Hematopoietic multipotent progenitor cell treated with erythropoietin and hydrocortisone succinate and interleukin-3 and kit ligand, for 17 days (in vitro differentiated cells): ENCODE results near the gene STX11.

ENCODE experiments used
- DNase-seq: peaks from one replicate; pipeline ENCODE4 v3.0.0-alpha.2; 2015; ENCODE audit warnings: low spot score

Gene STX11

DNA sequence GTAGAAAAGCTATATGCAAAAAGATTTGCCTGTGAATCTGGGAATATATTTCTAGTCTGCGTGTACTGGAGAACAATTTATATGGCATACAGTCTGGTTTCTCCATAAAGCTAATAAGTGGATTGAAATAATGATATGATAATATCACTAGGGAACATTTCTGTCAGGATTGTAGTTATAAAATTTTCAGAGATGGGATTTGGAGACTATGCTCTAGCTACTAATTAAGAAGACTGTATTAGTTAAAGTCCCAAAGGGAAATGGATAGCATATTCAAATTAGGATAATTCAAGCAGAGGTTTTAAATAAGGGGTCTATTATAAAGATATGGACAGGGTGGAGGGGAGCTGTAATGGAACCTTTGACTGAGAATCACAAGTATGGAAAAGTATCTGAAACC is 7.2 kb upstream of the STX11 start:
- no peak for DNase-seq

DNA sequence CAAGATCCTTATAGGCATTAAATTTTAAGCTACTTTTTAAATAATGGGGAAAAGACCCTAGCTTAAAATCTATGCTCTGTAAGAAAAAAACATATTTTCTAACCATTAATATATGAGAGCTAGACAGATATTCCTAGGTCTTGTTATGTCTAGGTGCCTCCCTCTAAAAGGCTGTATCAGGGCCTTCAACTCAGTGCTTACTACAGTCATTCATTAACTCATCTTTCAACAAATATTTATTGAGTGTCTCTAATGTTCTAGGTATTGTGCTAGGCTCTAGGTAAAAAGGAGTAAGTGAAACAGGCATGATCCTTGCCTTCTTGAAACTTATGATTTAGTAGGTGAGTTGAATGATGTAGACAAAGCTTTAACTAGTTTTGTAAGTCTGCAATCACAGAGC is 6.4 kb upstream of the STX11 start:
- DNase-seq = no peak

DNA sequence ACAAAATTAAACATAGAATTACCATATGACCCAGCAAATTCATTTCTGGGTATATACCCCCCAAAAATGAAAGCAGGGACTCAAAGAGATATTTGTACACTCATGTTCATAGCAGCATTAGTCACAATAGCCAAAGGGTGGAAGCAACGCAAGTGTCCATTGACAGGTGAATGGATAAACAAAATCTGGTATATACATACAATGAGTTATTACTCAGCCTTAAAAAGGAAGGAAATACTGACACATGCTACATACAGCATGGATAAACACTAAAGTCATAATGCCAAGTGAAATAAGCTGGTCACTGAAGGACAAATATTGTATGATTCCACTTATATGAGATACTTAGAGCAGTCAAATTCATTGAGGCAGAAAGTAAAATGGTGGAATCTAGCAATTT is 5.3 kb upstream of the STX11 start:
- DNase-seq = no peak

DNA sequence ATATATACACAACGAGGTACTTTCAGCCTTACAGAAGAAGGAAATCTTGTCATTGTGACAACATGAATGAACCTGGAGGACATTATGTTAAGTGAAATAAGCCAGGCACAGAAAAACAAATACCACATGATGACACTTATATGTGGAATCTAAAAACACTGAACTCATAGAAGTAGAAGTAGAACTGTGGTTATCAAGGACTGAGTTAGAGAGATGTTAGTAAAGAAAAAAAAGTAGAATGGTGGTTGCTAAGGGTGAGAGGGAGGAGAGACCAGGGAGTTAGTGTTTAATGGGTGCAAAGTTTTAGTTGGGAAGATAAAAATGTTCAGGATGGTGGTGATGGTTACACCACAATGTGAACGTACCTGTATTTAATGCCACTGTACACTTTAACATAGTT is 4.8 kb upstream of the STX11 start:
- no peak for DNase-seq

DNA sequence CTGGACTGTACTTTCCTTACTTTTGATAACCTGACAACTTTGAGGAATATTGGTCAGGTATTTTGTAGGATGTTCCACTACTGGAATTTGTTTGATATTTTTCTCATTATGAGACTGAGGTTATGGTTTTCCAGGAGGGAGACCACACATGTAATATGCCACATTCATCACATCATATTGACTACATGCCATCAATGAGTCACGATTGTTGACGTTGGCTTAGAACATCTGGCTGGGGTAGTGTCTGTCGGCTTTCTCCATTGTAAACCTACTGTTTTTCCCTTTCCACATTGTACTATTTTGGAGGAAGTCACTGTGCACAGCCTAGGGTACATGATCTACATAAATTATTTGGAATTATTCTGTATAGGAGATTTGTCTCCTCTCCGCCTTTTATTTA is 1.4 kb upstream of the STX11 start:
- DNase-seq = no peak

DNA sequence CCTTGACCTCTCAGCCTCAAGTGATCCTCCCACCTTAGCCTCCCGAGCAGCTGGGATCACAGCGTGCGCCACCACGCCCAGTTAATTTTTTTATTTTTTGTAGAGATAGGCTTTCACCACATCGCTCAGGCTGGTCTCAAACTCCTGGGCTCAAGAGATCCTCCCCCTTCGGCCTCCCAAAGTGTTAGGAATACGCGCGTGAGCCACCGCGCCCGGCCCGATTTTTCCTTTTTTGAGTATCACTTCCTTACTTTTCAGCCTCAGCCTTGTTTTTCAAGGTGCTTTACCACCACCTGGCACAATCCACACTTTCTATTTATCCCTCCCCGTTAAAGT is 791 bp upstream of the STX11 start:
- no peak for DNase-seq

DNA sequence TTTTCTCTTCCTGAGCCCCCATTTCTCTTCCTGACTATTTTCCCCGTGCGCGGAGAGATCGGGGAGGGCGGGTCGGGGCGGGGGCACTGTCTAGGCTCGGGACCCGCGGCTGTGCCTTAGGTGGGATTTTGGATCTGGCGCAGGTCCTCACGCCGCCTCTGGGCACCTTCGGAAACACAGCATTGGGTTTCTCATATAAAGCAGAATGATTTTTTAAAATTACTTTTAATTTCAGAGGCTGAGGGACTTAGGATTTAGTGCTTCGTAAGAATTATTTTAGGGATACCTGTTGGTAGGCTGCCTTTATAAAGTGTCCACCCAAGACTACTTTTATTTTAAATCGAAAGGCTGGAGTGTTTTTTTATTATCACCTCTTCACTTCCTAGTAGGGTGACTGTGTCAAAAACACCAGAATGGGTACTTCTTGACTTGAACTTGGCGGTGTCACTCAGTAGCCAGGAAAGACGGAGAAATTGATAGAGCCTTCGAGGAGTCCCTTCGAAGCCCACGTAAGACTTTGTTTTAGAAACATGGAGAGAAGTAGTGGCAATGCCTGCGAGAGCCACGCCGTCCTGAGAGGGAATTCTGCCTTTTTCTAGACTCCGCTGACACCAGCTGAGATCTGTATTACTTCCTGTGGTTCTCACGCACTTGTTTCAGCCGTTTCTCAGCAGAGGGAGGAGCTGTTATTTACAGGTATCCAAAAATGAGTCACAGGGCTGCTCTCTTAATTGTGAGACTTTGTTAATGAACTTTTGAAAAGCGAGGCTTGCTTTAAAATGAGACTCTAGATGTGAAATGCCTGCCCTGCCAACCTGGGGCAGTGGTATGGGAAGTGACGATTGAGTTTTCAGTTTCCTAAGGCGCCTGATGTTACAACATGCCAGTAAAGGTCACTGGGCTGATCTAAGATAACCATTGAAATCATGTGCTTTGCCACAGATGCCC is 667 bp downstream of the STX11 start:
- DNase-seq = peak; percentile 19

DNA sequence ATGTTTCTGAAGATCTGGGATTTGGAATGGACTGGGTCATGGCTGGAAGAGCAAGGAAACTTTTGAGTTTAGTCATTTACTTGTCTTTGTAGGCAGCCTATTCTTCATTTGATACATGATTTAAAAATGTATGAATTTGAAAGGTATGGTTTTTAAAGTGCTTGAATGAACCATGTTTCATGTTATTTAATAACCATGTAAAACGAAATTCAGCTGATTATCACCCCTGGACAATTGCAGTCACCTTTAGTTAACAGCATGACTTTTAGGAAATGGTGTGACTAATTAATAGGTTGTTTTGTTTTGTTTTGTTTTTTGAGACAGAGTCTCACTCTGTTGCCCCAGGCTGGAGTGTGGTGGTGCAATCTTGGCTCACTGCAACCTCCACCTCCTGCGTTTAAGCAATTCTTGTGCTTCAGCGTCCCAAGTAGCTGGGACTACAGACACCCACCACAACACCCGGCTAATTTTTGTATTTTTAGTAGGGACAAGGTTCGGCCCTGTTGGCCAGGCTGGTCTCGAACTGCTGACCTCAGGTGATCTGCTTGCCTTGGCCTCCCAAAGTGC is 2.1 kb downstream of the STX11 start:
- DNase-seq = no peak

DNA sequence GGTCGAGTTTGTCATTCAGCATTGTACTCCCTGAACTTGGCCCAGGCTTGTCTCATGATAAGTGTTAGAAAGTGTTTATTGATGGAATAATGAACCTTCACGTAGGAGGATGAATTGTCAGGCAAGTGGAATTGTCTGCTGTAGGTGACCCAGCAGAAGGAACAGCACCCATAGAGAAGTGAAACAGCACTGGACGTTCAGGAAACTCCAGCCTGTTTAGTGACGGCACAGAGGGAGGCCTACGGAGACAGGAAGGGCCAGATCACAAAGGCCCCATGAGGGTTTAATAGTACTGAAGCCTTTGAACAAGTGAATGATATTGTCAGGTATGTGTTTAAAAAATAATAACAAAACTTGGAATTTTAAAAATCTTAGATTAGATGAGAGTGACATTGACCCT is 2.9 kb downstream of the STX11 start:
- no peak for DNase-seq

DNA sequence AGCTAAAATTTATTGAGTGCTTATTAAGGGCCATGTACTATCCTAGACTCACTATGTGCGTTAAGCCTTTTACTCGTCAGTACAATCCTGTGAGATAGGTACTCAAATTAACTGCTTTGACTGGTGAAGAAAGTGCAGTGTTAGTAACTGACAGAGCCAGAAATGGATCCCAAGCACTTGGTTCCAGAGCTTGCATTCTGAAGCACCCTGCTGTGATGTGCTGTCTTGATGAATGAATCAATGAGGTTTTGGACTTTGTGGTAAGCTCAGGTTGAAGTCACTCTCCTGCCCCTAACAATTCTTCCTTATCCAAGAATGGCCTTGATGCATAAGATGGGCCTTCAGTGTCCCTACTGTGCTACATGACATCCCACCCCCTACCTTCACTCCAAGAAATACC is 3.7 kb downstream of the STX11 start:
- no peak for DNase-seq

DNA sequence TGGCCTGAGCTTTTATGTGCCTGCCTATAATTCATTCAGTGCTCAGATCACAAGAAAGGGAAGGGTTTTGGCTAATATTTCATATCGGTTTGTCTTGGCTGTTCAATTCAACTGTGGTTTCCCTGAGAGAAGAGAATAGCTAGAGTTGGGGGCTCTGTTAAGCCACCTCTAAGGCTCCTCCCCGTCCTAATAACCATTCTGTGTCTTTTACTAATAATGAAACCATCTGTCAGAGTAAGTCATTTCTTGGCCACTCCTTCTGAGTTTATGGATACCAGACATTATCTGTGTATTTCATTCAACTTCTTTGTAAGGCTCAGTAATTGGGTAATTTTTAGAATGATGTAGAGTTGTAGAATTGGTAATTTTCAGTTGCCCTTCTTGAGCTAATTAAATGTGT is 5.2 kb downstream of the STX11 start:
- DNase-seq = no peak

DNA sequence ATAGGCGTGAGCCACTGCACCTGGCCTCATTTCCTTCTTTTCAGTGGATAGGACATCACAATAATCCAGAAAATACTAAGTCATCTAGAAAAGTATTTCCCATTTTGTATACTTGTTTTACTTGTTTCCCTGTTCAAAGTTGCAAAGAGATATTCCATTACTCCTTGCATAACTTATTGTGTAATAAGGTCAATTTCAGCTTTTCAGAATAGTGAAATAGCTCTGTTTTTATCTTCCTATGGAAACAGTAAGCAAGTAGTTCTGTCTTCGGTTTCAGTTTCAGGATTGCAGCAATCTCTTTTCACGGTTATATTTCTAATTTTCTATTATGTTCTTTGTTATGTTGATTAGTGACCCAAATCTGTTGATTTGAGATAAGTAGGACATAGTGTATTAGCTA is 6.0 kb downstream of the STX11 start:
- no peak for DNase-seq

DNA sequence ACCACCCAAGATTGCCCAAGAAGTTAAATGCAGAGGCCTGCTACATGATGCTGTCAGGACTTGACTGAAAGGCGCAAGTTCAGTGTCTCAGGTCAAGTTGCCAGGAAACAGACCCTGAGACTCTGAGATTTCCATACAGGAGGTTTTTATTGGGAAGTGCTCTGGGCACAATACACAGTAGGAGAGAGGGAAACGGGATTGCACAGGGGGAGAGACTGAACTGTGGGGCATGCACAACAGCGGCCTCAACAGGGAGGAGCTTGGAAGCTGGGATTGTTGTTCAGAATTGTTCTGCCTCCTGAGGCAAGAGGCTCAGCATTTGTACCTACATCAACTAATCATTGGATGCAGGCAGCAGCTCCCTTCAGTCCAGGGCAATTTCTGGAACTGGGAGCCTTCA is 6.7 kb downstream of the STX11 start:
- DNase-seq = no peak

DNA sequence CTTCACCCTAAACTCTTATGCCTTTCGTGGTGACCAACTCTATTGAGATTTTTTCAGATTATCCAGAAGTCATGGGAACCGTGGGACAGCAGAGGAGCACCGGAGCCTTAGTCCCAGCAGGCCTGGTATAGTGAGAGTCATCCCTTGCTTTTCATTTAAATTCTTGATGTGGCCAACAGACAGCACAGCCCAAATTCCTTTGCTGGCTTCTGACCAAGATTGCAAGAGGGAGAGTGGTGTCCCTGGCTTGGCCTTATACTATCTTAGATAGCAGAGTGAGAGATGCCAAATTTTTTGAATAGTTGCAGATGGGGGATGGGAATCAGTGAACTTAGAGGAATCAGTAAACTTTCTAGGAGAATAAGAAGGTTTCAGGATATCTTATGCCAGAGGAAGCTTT is 7.8 kb downstream of the STX11 start:
- DNase-seq = no peak

DNA sequence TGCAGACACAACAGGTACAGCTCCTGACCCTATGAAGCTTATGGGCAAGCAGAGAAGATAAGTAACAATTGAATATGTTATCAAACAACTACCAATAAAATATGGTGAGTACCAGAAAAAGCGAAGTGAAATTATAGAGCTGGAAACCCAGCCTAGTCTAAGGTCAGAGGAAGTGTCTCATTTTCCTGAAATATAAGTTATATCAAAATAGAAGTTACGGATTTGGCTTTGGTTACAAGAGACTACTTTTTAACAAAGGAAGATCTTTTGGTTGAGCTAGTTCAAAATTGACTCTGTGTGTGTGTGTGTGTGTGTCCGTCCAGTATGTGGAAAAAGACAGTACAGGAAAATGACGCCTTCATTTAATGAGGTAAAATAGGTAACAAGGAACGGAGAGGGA is 8.9 kb downstream of the STX11 start:
- no peak for DNase-seq

DNA sequence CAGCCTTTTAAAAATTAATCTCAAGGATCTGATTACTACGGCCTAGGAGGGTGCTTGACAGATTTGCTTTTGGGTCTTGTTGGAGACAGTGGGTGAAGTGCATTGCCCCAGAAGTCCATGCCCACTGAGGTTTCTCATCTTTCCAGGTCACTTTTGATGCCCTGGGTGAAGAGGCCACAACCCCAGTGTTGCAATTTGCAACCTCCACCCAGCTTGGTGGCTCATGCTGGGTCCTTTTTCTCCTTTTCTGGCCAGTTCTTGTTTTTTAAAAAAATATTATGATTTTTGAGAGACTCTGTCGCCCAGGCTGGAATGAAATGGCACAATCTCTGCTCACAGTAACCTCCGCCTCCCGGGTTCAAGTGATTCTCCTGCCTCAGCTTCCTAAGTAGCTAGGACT is 9.4 kb downstream of the STX11 start:
- no peak for DNase-seq

DNA sequence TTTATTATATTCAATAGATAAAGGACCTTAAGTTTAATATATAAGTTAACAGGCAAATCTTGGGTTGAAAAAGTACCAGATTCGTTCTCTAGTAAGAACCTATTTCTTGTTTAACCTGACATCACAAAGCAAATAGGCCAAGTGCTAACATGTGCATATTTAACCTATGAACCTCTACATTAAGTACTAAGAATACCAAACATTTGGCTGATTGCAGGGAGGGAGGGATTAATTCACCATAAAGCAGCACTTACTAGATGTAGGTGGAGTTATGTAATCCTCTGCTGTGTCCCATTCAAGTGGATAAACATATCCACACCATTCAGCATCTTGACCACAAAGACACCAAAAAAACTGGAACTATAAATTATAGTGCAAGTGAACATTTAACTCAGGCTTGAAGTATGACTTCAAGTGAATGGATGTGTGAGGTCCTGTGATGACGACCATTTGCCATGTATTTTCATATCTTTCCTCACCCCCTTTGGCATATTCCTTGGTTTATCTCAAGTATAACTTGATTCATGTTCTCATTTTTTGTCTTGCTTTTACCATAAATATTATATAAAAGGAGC is 10.2 kb downstream of the STX11 start:
- DNase-seq = no peak

DNA sequence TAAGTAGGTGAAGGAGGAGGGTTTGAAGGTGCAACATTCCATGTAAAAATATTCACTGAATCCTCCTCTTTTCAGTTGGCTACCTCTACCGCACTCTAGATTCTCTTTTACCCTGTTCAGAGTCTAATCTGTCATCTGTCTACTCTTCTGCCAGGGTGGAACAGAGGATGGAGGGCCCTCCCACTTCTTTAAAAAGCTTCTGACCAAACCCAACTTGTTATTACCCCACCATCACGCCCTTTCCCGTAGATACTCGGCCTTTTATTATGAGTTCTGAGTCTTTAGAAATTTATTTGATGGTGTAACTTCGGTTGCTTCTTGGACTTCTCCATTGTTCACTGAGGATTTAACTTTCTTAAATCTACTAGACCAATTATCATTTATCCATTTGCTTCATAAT is 11.7 kb downstream of the STX11 start:
- no peak for DNase-seq

DNA sequence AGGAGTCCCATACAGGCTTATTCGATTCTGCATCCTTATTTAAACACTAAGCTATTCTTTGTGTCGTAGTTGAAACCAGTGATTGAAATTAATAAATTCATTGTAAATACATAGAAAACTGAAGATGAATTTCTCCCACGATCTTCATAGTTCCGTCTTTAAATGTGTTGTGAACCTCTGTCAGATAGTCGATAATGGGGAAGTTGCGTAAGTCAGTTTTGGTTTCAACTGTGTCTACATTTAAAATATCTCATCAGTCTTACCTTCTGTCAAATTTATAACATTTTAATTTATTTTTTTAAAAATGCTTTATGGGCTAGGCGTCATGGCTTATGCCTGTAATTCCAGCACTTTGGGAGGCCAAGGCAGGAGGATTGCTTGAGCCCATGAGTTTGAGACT is 12.7 kb downstream of the STX11 start:
- DNase-seq = no peak

DNA sequence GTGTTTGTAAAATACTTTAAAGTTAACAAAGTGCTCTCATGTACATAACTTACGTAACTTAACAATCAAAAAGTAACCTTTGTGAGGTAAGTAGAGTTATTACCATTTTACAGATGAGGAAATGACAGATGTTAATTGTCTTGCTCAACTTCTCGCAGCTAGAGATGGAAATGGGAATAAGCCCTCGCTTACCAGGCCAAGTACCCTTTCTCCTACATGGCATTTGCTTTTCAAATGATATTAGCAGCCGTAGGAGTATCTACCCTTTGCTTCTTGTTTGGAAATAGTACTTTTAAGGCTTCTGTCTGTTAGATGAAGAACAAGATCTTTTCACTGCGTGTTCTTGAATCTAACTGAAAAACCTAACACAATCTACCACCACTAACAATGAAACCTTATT is 15.5 kb downstream of the STX11 start:
- no peak for DNase-seq

DNA sequence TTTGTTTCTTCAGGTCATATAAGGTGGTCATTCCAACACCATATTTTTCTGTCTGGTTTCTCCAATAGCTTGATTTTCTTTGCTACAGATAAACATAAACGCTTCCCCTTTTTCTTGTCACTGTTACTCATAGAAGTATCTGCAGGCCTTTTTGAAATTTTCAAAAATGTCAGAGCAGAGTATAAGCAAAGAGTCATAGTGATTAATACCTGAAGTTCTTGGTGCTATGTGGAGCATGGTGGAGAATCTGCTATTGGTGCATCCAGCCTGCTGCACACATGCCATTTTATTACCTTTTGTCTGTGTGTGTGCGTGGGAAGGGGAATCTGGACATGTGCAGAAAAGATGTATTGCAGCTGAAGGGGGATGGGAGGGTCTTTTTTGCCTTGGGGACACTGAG is 19.7 kb downstream of the STX11 start:
- no peak for DNase-seq

DNA sequence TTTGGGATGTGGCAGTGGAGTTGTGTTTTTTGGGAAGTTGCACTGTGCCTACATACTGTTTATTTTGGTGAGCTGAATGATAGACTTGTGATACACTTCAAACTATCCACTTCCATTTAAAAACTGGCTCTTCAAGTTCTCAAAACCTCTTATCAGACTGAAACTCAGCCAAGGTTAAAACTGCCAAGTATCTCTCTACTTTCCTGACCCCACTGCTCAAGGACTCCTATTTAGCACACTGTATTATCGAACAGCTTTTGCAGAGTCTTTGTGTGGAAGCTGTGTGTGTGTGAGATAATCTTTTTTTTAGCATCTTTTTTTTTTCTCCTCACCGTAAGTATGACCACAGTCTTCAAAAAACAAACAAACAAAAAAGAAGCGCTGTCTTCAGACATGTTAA is 21.1 kb downstream of the STX11 start:
- no peak for DNase-seq

DNA sequence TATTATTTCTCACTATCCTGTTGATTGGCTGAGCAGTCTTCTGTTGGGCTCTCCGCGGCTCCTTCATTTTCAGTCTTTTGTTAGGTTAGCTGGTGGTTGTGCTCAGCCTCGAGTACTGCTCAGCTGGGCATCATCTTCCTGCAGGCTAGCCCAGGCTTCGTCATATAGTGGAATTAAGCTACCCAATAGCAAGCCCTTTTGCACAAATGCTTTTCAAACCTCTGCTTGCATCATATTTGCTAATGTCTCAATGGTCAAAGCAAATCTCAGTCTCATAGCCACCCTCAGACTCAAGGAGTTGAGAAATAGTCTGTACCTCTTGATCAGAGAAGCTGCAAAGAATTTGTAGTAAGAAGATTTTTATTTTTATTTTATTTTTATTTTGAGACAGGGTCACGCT is 23.7 kb downstream of the STX11 start:
- DNase-seq = no peak

DNA sequence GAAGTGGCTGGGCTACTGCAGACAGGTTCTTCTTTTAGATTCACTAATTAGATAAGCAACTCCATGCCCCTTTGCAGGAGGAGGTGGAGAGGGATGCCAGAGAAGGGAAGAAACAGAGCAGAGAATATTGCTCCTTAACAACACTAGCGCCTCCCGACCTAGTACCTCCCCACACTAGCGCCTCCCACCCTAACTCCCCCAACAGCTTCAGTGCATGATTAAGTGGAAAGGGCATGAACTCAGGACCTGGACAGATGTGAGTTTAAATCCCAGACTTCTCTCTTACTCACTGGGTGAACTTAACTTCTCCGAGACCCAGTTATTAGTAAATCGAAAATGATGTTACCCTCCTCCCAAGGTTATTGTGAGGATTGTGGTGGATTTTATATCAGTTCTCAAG is 25.7 kb downstream of the STX11 start:
- no peak for DNase-seq
